BLaER1 (cell line): ENCODE data around the gene TMEM217.

Source experiments
- H3K27ac ChIP-seq: shearing (Covaris generic); formaldehyde crosslinking; 2 replicates; pipeline ENCODE4 v1.8.1; 2022
- H3K27me3 ChIP-seq: shearing (Covaris generic); formaldehyde crosslinking; 2 replicates; pipeline ENCODE4 v1.8.1; 2022
- H3K36me3 ChIP-seq: shearing (Covaris generic); formaldehyde crosslinking; 2 replicates; pipeline ENCODE4 v1.8.1; 2022
- H3K4me1 ChIP-seq: shearing (Covaris generic); formaldehyde crosslinking; 2 replicates; pipeline ENCODE4 v1.8.1; 2022
- H3K4me2 ChIP-seq: shearing (Covaris generic); formaldehyde crosslinking; 2 replicates; pipeline ENCODE4 v1.8.1; 2022
- H3K4me3 ChIP-seq: shearing (Covaris generic); formaldehyde crosslinking; 2 replicates; pipeline ENCODE4 v1.8.1; 2022
- H3K9ac ChIP-seq: shearing (Covaris generic); formaldehyde crosslinking; 2 replicates; pipeline ENCODE4 v1.8.1; 2022
- H3K9me3 ChIP-seq: shearing (Covaris generic); formaldehyde crosslinking; 2 replicates; pipeline ENCODE4 v1.8.1; 2022
- H4K20me1 ChIP-seq: shearing (Covaris generic); formaldehyde crosslinking; 2 replicates; pipeline ENCODE4 v1.8.1; 2022
- Cebpa-rat ChIP-seq: shearing (Covaris generic); IDR thresholded peaks from 2 replicates; pipeline ENCODE4 v1.8.1; 2022

TMEM217 gene

GRCh38 chr6:37253486-37254007 is 4.4 kb downstream of the TMEM217 start:
- Histone ChIP-seq H3K9ac (no peak overlapping the region), H3K4me2 (no peak overlapping the region), H3K4me1 (peaks cover 9% of the 10 kb centered on the region), H3K27me3 (no peaks in the 10 kb centered on the region), H3K9me3 (no peaks in the 10 kb centered on the region), H3K36me3 (no peaks in the 10 kb centered on the region), H4K20me1 (no peaks in the 10 kb centered on the region), H3K27ac (no peak overlapping the region), H3K4me3 (no peak overlapping the region)
- TF ChIP-seq Cebpa-rat, result no peak

GRCh38 chr6:37251211-37251780 is 6.6 kb downstream of the TMEM217 start:
- H3K4me1 ChIP-seq, result no peaks in the 10 kb centered on the region
- no peaks in the 10 kb centered on the region for H4K20me1 ChIP-seq
- no peak overlapping the region for H3K27ac ChIP-seq
- H3K9me3 ChIP-seq, result no peaks in the 10 kb centered on the region
- no peaks in the 10 kb centered on the region for H3K36me3 ChIP-seq
- H3K27me3 ChIP-seq, result no peaks in the 10 kb centered on the region
- H3K4me3 ChIP-seq, result no peak overlapping the region
- H3K9ac ChIP-seq, result no peak overlapping the region
- TF ChIP-seq Cebpa-rat, result no peak
- H3K4me2 ChIP-seq, result no peak overlapping the region

GRCh38 chr6:37244430-37245310 is 13.3 kb downstream of the TMEM217 start:
- Histone ChIP-seq H3K4me2 (no peak overlapping the region), H3K36me3 (no peaks in the 10 kb centered on the region), H3K4me1 (peaks cover 9% of the 10 kb centered on the region), H3K9me3 (no peaks in the 10 kb centered on the region), H3K9ac (no peak overlapping the region), H3K27me3 (no peaks in the 10 kb centered on the region), H3K27ac (no peak overlapping the region), H4K20me1 (no peaks in the 10 kb centered on the region), H3K4me3 (no peak overlapping the region)
- no peak for TF ChIP-seq Cebpa-rat

- Histone ChIP-seq H3K4me3 (no peak overlapping the region), H3K9me3 (no peaks in the 10 kb centered on the region), H3K27ac (no peak overlapping the region), H3K4me2 (no peak overlapping the region), H3K36me3 (no peaks in the 10 kb centered on the region), H3K9ac (no peak overlapping the region), H3K27me3 (no peaks in the 10 kb centered on the region), H3K4me1 (peaks cover 10% of the 10 kb centered on the region), H4K20me1 (no peaks in the 10 kb centered on the region)
- no peak for TF ChIP-seq Cebpa-rat
These were observed 14.1 kb downstream of the TMEM217 start for GRCh38 chr6:37243816-37244370.

GRCh38 chr6:37243131-37243815 is 14.7 kb downstream of the TMEM217 start:
- Histone ChIP-seq H3K9ac (no peak overlapping the region), H3K27ac (no peak overlapping the region), H3K4me3 (no peak overlapping the region), H3K4me1 (peaks cover 10% of the 10 kb centered on the region), H3K9me3 (no peaks in the 10 kb centered on the region), H3K27me3 (no peaks in the 10 kb centered on the region), H3K36me3 (no peaks in the 10 kb centered on the region), H4K20me1 (no peaks in the 10 kb centered on the region), H3K4me2 (no peak overlapping the region)
- TF ChIP-seq Cebpa-rat, result no peak

- H3K9me3 ChIP-seq, result no peaks in the 10 kb centered on the region
- TF ChIP-seq Cebpa-rat, result no peak
- H3K27ac ChIP-seq, result no peak overlapping the region
- no peaks in the 10 kb centered on the region for H3K36me3 ChIP-seq
- no peaks in the 10 kb centered on the region for H3K27me3 ChIP-seq
- H4K20me1 ChIP-seq, result no peaks in the 10 kb centered on the region
- peaks cover 10% of the 10 kb centered on the region for H3K4me1 ChIP-seq
- H3K4me3 ChIP-seq, result no peak overlapping the region
- H3K9ac ChIP-seq, result no peak overlapping the region
- H3K4me2 ChIP-seq, result no peak overlapping the region
These were observed 15.4 kb downstream of the TMEM217 start for GRCh38 chr6:37242429-37243052.

GRCh38 chr6:37241775-37242428 is 16.0 kb downstream of the TMEM217 start:
- Histone ChIP-seq H3K4me3 (no peak overlapping the region), H3K9ac (no peak overlapping the region), H3K4me1 (peaks cover 10% of the 10 kb centered on the region), H3K36me3 (no peaks in the 10 kb centered on the region), H3K9me3 (no peaks in the 10 kb centered on the region), H3K27me3 (no peaks in the 10 kb centered on the region), H4K20me1 (no peaks in the 10 kb centered on the region), H3K27ac (no peak overlapping the region), H3K4me2 (no peak overlapping the region)
- no peak for TF ChIP-seq Cebpa-rat

- H3K36me3 ChIP-seq, result no peaks in the 10 kb centered on the region
- no peak overlapping the region for H3K9ac ChIP-seq
- peaks cover 10% of the 10 kb centered on the region for H3K4me1 ChIP-seq
- H3K9me3 ChIP-seq, result no peaks in the 10 kb centered on the region
- H4K20me1 ChIP-seq, result no peaks in the 10 kb centered on the region
- H3K27me3 ChIP-seq, result no peaks in the 10 kb centered on the region
- no peak overlapping the region for H3K27ac ChIP-seq
- TF ChIP-seq Cebpa-rat, result no peak
- no peak overlapping the region for H3K4me2 ChIP-seq
- H3K4me3 ChIP-seq, result no peak overlapping the region
These were observed 16.8 kb downstream of the TMEM217 start for GRCh38 chr6:37241131-37241530.
